Measurements from ENCODE around the gene SLC46A2. TPM values are rescaled to one million over a fixed set of nuclear protein-coding genes. Genes with fewer than 3 reads are reported as not detected.
A peak's percentile ranks its signal among the peaks of the same experiment; 100 is the strongest.

The SLC46A2 gene
- total and polyA plus RNA-seq, 9 of the 15 experiments (the other 6 are each of a cell fraction or from before 2014, with no cell fraction given): not detected

- ChIA-PET POLR2A (no interaction called here), CTCF (ENCODE audit: low intra/inter-chr PET ratio) (no interaction called here)
- peaks cover 7 to 11% of the 10 kb centered on the region in 2 experiments; a peak in 4 of 5 replicates for H3K4me1 ChIP-seq (replicated peaks in 1 of 2; ENCODE audit: control insufficient read depth in 2 of 2, insufficient read depth in 2 of 2, low read length in 2 of 2)
- no peaks in the 10 kb centered on the region for H3K9me3 ChIP-seq (replicated peaks; ENCODE audit: control insufficient read depth, insufficient read depth, low read depth, low read length)
- 0 out of 2 replicates have a peak, but pooled peaks have one; percentile 14 for TF ChIP-seq CBFA2T3 (IDR thresholded peaks at IDR 0.05)
- TF ChIP-seq EGR1 (conservative IDR thresholded peaks at IDR 0.05): 0 out of 2 replicates have a peak, but pooled peaks have one; percentile 55
- TF ChIP-seq GABPA (tag; conservative IDR thresholded peaks at IDR 0.05; ENCODE audit: low read depth): 0 out of 2 replicates have a peak, but pooled peaks have one; percentile 28
- TF ChIP-seq ZNF561 (CRISPR knock-in tag; conservative IDR thresholded peaks at IDR 0.05): no peak
- TF ChIP-seq ARID3B (CRISPR knock-in tag; IDR thresholded peaks at IDR 0.05; ENCODE audit: borderline replicate concordance): no peak
- TF ChIP-seq ZNF583 (CRISPR knock-in tag; IDR thresholded peaks at IDR 0.05): no peak
- TF ChIP-seq ESRRB (CRISPR knock-in tag; IDR thresholded peaks at IDR 0.05; ENCODE audit: borderline replicate concordance): no peak
- TF ChIP-seq TEAD4 (IDR thresholded peaks at IDR 0.05; ENCODE audit: low read length): 0 out of 2 replicates have a peak, but pooled peaks have one; percentile 11
- no peak for TF ChIP-seq TEAD4 (CRISPR knock-in tag; IDR thresholded peaks at IDR 0.05; ENCODE audit: borderline replicate concordance)
- no peak for TF ChIP-seq BMI1 (IDR thresholded peaks at IDR 0.05; ENCODE audit: low read length)
- no peak for TF ChIP-seq MAX (CRISPR knock-in tag; IDR thresholded peaks at IDR 0.05)
- no peak for TF ChIP-seq CCNT2 (IDR thresholded peaks at IDR 0.05; ENCODE audit: borderline replicate concordance, extremely low read depth, insufficient read length, low read depth, low read length)
- no peaks in the 10 kb centered on the region for H3K9me1 ChIP-seq (ENCODE audit: control insufficient read depth, insufficient read depth, low read length)
- H3K4me2 ChIP-seq (ENCODE audit: insufficient read depth, low read length): peak overlapping the region; percentile 48; the same call in 1 of the 2 replicates
- ATAC-seq (peak; percentile 43), FAIRE-seq (no peak), DNase-seq (ENCODE audit: extremely low read depth in 1 of 4, low spot score in 3 of 4) (peak in 1 of 4 experiments; percentile 39)
- no peak overlapping the region for H3K4me3 ChIP-seq
- H3K27ac ChIP-seq (ENCODE audit: extremely low read depth, low read depth, low read length): no peak overlapping the region
- 28% methylated on average over 18 of the region's 19 CpGs for WGBS (ENCODE audit: insufficient coverage, low coverage, missing lambda C conversion rate)
- in situ Hi-C loops (cut with MboI) (no loop called here), intact Hi-C loops (cut with micrococcal nuclease) (no loop called here)
- no peaks in the 10 kb centered on the region for H4K20me1 ChIP-seq (replicated peaks; ENCODE audit: control insufficient read depth, insufficient read depth, low read length)
- BruUV-seq (replicated peaks): no TSS peak
- H3K79me2 ChIP-seq (ENCODE audit: control insufficient read depth, insufficient read depth, low read length): no peaks in the 10 kb centered on the region
- no peaks in the 10 kb centered on the region for H3K36me3 ChIP-seq (ENCODE audit: control insufficient read depth, insufficient read depth, low read length)
- no peaks in the 10 kb centered on the region for H3K27me3 ChIP-seq (ENCODE audit: control insufficient read depth in 2 of 2, insufficient read depth in 2 of 2, low read length in 2 of 2)
- H2AFZ ChIP-seq (ENCODE audit: low read depth, low read length): peak overlapping the region; percentile 53; the same call in 1 of the 2 replicates
- peak overlapping the region in 1 of 2 experiments; percentile 40; a peak in 1 of 4 replicates for H3K9ac ChIP-seq (ENCODE audit: insufficient read depth in 1 of 2, low read depth in 2 of 2, low read length in 2 of 2)
Measured at GRCh38 chr9:112861638-112862555, 28.8 kb downstream of the SLC46A2 start.
